Testis (tissue), 2 donors: Measurements from ENCODE around the gene DENND5B.

Experiments used
- POLR2A ChIP-seq: fragments of 450-650 bp; IDR thresholded peaks from one replicate; pipeline ENCODE4 v1.6.1; 2017; ENCODE audit warnings: antibody characterized with exemption, mild to moderate bottlenecking, moderate library complexity
- TF ChIP-seq, protein P1 (sequence below), 3 experiments: fragments of 450-650 bp in 2 of 3; fragments of 200-600 bp in 1 of 3; sonication (generic) in 1 of 3; IDR thresholded peaks; one replicate each; pipeline ENCODE4 v1.5.1; 2016 to 2019; ENCODE audit warnings: antibody characterized with exemption in 3 of 3, mild to moderate bottlenecking in 2 of 3, moderate library complexity in 1 of 3

DNA sequence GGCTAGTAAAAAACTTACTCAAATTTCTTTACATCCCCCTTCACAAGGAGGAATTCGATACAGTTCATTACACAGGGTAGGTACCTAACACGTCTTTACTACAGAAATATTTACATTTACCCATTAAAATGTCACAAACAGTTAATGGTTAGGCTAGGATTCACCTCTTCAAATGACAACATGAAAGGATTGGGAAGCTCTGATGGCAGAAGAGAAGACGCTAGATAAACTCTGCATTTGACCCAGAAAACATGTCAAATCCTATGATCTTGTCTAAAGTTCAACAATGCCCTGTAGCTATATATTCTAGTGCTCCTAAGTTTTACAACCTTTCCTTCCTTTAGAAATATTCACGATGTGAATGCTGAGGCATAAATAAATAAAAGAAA lies 64.8 kb downstream of the DENND5B start:
- TF ChIP-seq, protein P1, sequence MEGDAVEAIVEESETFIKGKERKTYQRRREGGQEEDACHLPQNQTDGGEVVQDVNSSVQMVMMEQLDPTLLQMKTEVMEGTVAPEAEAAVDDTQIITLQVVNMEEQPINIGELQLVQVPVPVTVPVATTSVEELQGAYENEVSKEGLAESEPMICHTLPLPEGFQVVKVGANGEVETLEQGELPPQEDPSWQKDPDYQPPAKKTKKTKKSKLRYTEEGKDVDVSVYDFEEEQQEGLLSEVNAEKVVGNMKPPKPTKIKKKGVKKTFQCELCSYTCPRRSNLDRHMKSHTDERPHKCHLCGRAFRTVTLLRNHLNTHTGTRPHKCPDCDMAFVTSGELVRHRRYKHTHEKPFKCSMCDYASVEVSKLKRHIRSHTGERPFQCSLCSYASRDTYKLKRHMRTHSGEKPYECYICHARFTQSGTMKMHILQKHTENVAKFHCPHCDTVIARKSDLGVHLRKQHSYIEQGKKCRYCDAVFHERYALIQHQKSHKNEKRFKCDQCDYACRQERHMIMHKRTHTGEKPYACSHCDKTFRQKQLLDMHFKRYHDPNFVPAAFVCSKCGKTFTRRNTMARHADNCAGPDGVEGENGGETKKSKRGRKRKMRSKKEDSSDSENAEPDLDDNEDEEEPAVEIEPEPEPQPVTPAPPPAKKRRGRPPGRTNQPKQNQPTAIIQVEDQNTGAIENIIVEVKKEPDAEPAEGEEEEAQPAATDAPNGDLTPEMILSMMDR (IDR thresholded peaks at IDR 0.05) = no peak
- no peak for TF ChIP-seq POLR2A
